CD14-positive monocyte (primary cell): Measurements from ENCODE around the gene CSMD2. TPM values are rescaled to one million over a fixed set of nuclear protein-coding genes. Genes with fewer than 3 reads are reported as not detected.

Experiments
- DNase-seq, 3 donors: peaks; one replicate each; pipeline ENCODE4 v3.0.0-alpha.2; 2011 to 2022
- H2AFZ ChIP-seq: 2 replicates; pipeline ENCODE4 v1.6.0; 2012; ENCODE audit warnings: mild to moderate bottlenecking, low read depth, low read length, inconsistent platforms; ENCODE audit not compliant: insufficient read depth, poor library complexity, severe bottlenecking
- H3K27ac ChIP-seq, 2 donors: 1 replicate in 1 of 2; 2 replicates in 1 of 2; pipeline ENCODE4 v1.5.1; 2012 to 2013; ENCODE audit warnings: low read length in 2 of 2, control low read depth in 1 of 2, inconsistent platforms in 1 of 2, low read depth in 1 of 2, mild to moderate bottlenecking in 1 of 2
- H3K27me3 ChIP-seq, 2 donors: one replicate each; pipeline versions ENCODE4 v1.6.0 to v1.6.1; 2011 to 2013; ENCODE audit warnings: low read length in 2 of 2; ENCODE audit not compliant: control insufficient read depth in 2 of 2, insufficient read depth in 2 of 2
- H3K36me3 ChIP-seq, 2 donors: replicated peaks in 1 of 2; 1 replicate in 1 of 2; 2 replicates in 1 of 2; pipeline versions ENCODE4 v1.5.1 to v1.6.1; 2012 to 2013; ENCODE audit warnings: low read length in 2 of 2, control low read depth in 1 of 2, inconsistent platforms in 1 of 2, mild to moderate bottlenecking in 1 of 2; ENCODE audit not compliant: insufficient read depth in 2 of 2, control insufficient read depth in 1 of 2
- H3K4me1 ChIP-seq, 2 donors: 1 replicate in 1 of 2; 2 replicates in 1 of 2; pipeline versions ENCODE4 v1.5.1 to v1.6.1; 2012 to 2013; ENCODE audit warnings: low read length in 2 of 2, control low read depth in 1 of 2, inconsistent platforms in 1 of 2, mild to moderate bottlenecking in 1 of 2, moderate library complexity in 1 of 2; ENCODE audit not compliant: insufficient read depth in 2 of 2, control insufficient read depth in 1 of 2
- H3K4me2 ChIP-seq: replicated peaks from 2 replicates; pipeline ENCODE3; 2012; ENCODE audit warnings: low read length, moderate library complexity, mild to moderate bottlenecking; ENCODE audit not compliant: poor library complexity, severe bottlenecking; ENCODE audit errors: extremely low read depth
- H3K4me3 ChIP-seq, 3 experiments: fragments of 200-600 bp in 1 of 3; sonication (generic) in 1 of 3; replicated peaks in 1 of 3; 1 replicate in 2 of 3; 2 replicates in 1 of 3; pipeline ENCODE4 v1.5.1; 2011 to 2013; ENCODE audit warnings: low read length in 3 of 3, mild to moderate bottlenecking in 3 of 3, control low read depth in 2 of 3, low read depth in 2 of 3, inconsistent platforms in 1 of 3, moderate library complexity in 1 of 3
- H3K79me2 ChIP-seq: 2 replicates; pipeline ENCODE4 v1.6.0; 2012; ENCODE audit warnings: mild to moderate bottlenecking, control low read depth, inconsistent platforms, low read length, moderate library complexity; ENCODE audit not compliant: insufficient read depth
- H3K9ac ChIP-seq: 2 replicates; pipeline ENCODE4 v1.6.0; 2017; ENCODE audit warnings: low read length, mild to moderate bottlenecking; ENCODE audit not compliant: insufficient read depth, poor library complexity, severe bottlenecking
- H3K9me3 ChIP-seq, 2 donors: replicated peaks in 1 of 2; 1 replicate in 1 of 2; 2 replicates in 1 of 2; pipeline versions ENCODE4 v1.5.1 to v1.6.1; 2012 to 2013; ENCODE audit warnings: low read length in 2 of 2, control low read depth in 1 of 2; ENCODE audit not compliant: control insufficient read depth in 1 of 2, insufficient read depth in 1 of 2
- H4K20me1 ChIP-seq: 2 replicates; pipeline ENCODE4 v1.6.0; 2012; ENCODE audit warnings: mild to moderate bottlenecking, low read length, control low read depth, moderate library complexity; ENCODE audit not compliant: insufficient read depth
- H3K27ac Mint-ChIP-seq, 7 donors: one replicate each; pipeline ENCODE4 v1.8.0; 2020; ENCODE audit warnings: mild to moderate bottlenecking in 7 of 7, mixed read lengths in 7 of 7, moderate library complexity in 6 of 7, inconsistent platforms in 2 of 7
- H3K27me3 Mint-ChIP-seq, 3 donors: one replicate each; pipeline ENCODE4 v1.8.0; 2021 to 2022; ENCODE audit warnings: low read depth in 3 of 3, mild to moderate bottlenecking in 3 of 3, mixed read lengths in 3 of 3, moderate library complexity in 3 of 3, inconsistent platforms in 1 of 3
- H3K36me3 Mint-ChIP-seq, 2 donors: one replicate each; pipeline ENCODE4 v1.8.0; 2020; ENCODE audit warnings: mixed read lengths in 2 of 2, inconsistent platforms in 1 of 2, mild to moderate bottlenecking in 1 of 2
- H3K4me1 Mint-ChIP-seq: one replicate; pipeline ENCODE4 v1.8.0; 2020; ENCODE audit warnings: mild to moderate bottlenecking, mixed read lengths
- H3K4me3 Mint-ChIP-seq, 2 donors: one replicate each; pipeline ENCODE4 v1.8.0; 2020; ENCODE audit warnings: mild to moderate bottlenecking in 2 of 2, mixed read lengths in 2 of 2, moderate library complexity in 1 of 2
- H3K9me3 Mint-ChIP-seq, 7 donors: one replicate each; pipeline ENCODE4 v1.8.0; 2020 to 2022; ENCODE audit warnings: mixed read lengths in 7 of 7, mild to moderate bottlenecking in 6 of 7, moderate library complexity in 6 of 7, inconsistent platforms in 2 of 7
- WGBS: methylation state at CpG from one replicate; pipeline ENCODE4 v1.1.5; 2013; ENCODE audit warnings: missing lambda C conversion rate; ENCODE audit not compliant: insufficient coverage; 5-methylcytosine and 5-hydroxymethylcytosine counted together
- intact Hi-C, 2 donors: fragments of 100-400 bp; cut with micrococcal nuclease; formaldehyde crosslinking; loops; one replicate each; pipeline versions ENCODE4 v1.15.0 to v1.15.1; 2023
- polyA plus RNA-seq, 3 donors: library from polyadenylated mRNA; depleted of rRNA in 1 of 3; unstranded in 2 of 3; stranded (reverse) in 1 of 3; fragments of 300-500 nt in 2 of 3; fragments of >200 nt in 1 of 3; fragmentation: Illumina TruSeq in 2 of 3; gene quantifications; 1 replicate in 2 of 3; 2 replicates in 1 of 3; pipeline ENCODE4 v1.2.3, GENCODE V29; 2012 to 2021
- TF ChIP-seq, protein P1 (sequence below): fragments of 200-600 bp; IDR thresholded peaks from one replicate; pipeline ENCODE4 v1.8.0; 2022; ENCODE audit warnings: antibody characterized with exemption, mild to moderate bottlenecking

CSMD2 gene
- polyA plus RNA-seq, 3 donors: 0.04 TPM; not detected in 2

DNA sequence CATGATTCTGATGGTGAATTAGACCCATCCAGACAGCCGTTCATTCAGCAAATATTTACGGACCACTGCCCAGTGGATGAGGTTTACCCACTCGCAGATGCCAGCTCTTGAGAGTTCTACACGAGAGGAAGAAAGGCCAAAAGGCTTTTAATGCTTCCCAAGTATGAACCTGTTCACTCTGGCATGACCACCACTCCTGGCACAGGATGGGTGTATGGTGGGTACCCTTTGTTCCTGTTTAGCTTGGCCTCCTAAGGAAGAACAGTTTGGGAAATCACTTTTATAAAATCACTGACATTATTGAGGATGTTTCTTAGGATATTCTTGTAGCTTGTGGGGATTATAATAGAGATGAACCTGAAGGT is 233.9 kb downstream of the CSMD2 start:
- no peaks in the 10 kb centered on the region for H3K36me3 ChIP-seq
- Mint-ChIP-seq H3K27me3 (peaks cover 2 to 6% (median 2%) of the 10 kb centered on the region in 3 donors), H3K9me3 (peaks cover 0 to 5% (median 2%) of the 10 kb centered on the region in 7 donors), H3K4me1 (no peaks in the 10 kb centered on the region), H3K4me3 (no peak overlapping the region), H3K36me3 (no peaks in the 10 kb centered on the region), H3K27ac (no peak overlapping the region)
- no peak for DNase-seq
- H3K79me2 ChIP-seq: no peaks in the 10 kb centered on the region
- WGBS: 79% methylated on average over 4 of the region's 4 CpGs
- H4K20me1 ChIP-seq: no peaks in the 10 kb centered on the region
- intact Hi-C loops: no loop called here
- H3K27me3 ChIP-seq: no peaks in the 10 kb centered on the region
- TF ChIP-seq, protein P1, sequence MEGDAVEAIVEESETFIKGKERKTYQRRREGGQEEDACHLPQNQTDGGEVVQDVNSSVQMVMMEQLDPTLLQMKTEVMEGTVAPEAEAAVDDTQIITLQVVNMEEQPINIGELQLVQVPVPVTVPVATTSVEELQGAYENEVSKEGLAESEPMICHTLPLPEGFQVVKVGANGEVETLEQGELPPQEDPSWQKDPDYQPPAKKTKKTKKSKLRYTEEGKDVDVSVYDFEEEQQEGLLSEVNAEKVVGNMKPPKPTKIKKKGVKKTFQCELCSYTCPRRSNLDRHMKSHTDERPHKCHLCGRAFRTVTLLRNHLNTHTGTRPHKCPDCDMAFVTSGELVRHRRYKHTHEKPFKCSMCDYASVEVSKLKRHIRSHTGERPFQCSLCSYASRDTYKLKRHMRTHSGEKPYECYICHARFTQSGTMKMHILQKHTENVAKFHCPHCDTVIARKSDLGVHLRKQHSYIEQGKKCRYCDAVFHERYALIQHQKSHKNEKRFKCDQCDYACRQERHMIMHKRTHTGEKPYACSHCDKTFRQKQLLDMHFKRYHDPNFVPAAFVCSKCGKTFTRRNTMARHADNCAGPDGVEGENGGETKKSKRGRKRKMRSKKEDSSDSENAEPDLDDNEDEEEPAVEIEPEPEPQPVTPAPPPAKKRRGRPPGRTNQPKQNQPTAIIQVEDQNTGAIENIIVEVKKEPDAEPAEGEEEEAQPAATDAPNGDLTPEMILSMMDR: no peak
- no peak overlapping the region for H3K4me3 ChIP-seq
- no peak overlapping the region for H3K9ac ChIP-seq
- H3K4me1 ChIP-seq: no peaks in the 10 kb centered on the region
- no peak overlapping the region for H2AFZ ChIP-seq
- no peak overlapping the region for H3K4me2 ChIP-seq
- no peak overlapping the region for H3K27ac ChIP-seq
- no peaks in the 10 kb centered on the region for H3K9me3 ChIP-seq

DNA sequence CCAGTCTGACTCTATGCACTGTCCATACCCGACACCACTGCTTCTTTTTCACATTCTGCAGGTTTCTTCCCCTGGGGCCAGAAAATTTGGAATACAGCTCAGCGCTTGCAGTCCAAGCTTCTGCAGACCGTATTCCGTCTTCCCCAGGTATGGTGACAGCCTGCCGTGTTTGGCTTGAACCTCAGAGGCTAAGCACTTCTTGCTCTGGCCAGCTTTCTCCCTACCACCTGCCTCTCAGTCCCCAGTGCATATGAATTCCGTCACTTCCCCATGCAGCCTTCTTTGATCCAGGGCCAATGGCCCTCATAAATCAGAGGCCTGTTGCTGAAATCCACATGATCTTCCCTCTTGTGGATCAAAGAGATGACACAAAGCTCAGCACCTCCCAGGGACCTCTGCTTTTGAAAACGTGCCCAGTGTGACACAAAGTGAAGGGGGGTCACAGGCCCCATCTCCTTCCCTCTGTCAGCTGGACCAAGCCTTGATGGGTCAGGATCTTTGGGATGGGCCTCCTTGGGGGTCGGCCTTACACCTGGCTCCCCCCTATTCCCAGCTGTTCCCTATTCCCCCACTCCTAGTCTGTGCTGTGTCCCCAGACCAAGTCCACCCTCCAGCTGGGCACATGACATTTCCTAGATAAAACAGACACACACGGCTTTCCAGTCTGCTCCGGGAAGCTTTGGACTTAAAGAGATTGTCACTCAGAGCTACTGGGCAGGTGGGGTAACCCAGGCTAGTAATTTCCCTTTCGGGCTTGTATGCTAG is 234.5 kb downstream of the CSMD2 start:
- Mint-ChIP-seq H3K9me3 (peaks cover 0 to 5% (median 2%) of the 10 kb centered on the region in 7 donors), H3K4me3 (no peak overlapping the region), H3K36me3 (no peaks in the 10 kb centered on the region), H3K27me3 (peaks cover 2 to 6% (median 2%) of the 10 kb centered on the region in 3 donors), H3K4me1 (no peaks in the 10 kb centered on the region), H3K27ac (no peak overlapping the region)
- no peak for DNase-seq
- H2AFZ ChIP-seq: no peak overlapping the region
- WGBS: 78% methylated on average over 9 of the region's 11 CpGs
- H3K4me1 ChIP-seq: no peaks in the 10 kb centered on the region
- H3K9me3 ChIP-seq: no peaks in the 10 kb centered on the region
- no peaks in the 10 kb centered on the region for H3K79me2 ChIP-seq
- H3K4me2 ChIP-seq: no peak overlapping the region
- H3K4me3 ChIP-seq: no peak overlapping the region
- H3K27me3 ChIP-seq: no peaks in the 10 kb centered on the region
- TF ChIP-seq, protein P1: no peak
- no peak overlapping the region for H3K27ac ChIP-seq
- H4K20me1 ChIP-seq: no peaks in the 10 kb centered on the region
- intact Hi-C loops: no loop called here
- H3K9ac ChIP-seq: no peak overlapping the region
- no peaks in the 10 kb centered on the region for H3K36me3 ChIP-seq
